22Rv1 (cell line): Measurements from ENCODE around the gene C9orf43.

Source experiments
- H3K27ac ChIP-seq: fragments of 450-650 bp; 2 replicates; pipeline ENCODE4 v1.5.1; 2017
- CTCF ChIP-seq: fragments of 450-650 bp; IDR thresholded peaks from 2 replicates; pipeline ENCODE4 v1.5.1; 2017; ENCODE audit warnings: mild to moderate bottlenecking
- ZFX ChIP-seq: fragments of 450-650 bp; IDR thresholded peaks from 2 replicates; pipeline ENCODE4 v1.6.1; 2017; ENCODE audit warnings: antibody characterized with exemption, borderline replicate concordance

C9orf43 gene

GRCh38 chr9:113388833-113389232, 21.7 kb upstream of the C9orf43 start:
- H3K27ac ChIP-seq, result no peak overlapping the region
- TF ChIP-seq ZFX (no peak), CTCF (no peak)

GRCh38 chr9:113389451-113389850, 21.1 kb upstream of the C9orf43 start:
- H3K27ac ChIP-seq, result no peak overlapping the region

GRCh38 chr9:113390192-113390960, 20.2 kb upstream of the C9orf43 start:
- TF ChIP-seq CTCF (no peak), ZFX (no peak)
- no peak overlapping the region for H3K27ac ChIP-seq

More at GRCh38 chr9:113389451-113389850, 21.1 kb upstream of the C9orf43 start:
- TF ChIP-seq CTCF (no peak), ZFX (no peak)

GRCh38 chr9:113391917-113392316, 18.6 kb upstream of the C9orf43 start:
- no peak for TF ChIP-seq ZFX
- no peak for TF ChIP-seq CTCF

GRCh38 chr9:113393281-113393680, 17.3 kb upstream of the C9orf43 start:
- TF ChIP-seq ZFX, result no peak
- no peak for TF ChIP-seq CTCF

More at GRCh38 chr9:113391917-113392316, 18.6 kb upstream of the C9orf43 start:
- H3K27ac ChIP-seq, result no peak overlapping the region

GRCh38 chr9:113395000-113395861, 15.3 kb upstream of the C9orf43 start:
- no peak overlapping the region for H3K27ac ChIP-seq
- TF ChIP-seq ZFX (no peak), CTCF (no peak)

More at GRCh38 chr9:113393281-113393680, 17.3 kb upstream of the C9orf43 start:
- H3K27ac ChIP-seq, result no peak overlapping the region
